ENCODE results near the gene DKKL1. TPM values are rescaled to one million over a fixed set of nuclear protein-coding genes. Genes with fewer than 3 reads are reported as not detected.

DKKL1 gene
- total RNA-seq, 2 donors from 2014 or later = not detected

- peaks cover 0 to under 1% (median 0%) of the 10 kb centered on the region in 3 donors for H3K9me3 ChIP-seq
- H3K27ac ChIP-seq = no peak overlapping the region
- TF ChIP-seq CTCF (IDR thresholded peaks at IDR 0.05) (no peak), POLR2A (IDR thresholded peaks at IDR 0.05) (no peak)
- no peaks in the 10 kb centered on the region for H3K27me3 ChIP-seq
- intact Hi-C loops (cut with DNase I) = no loop called here
- H3K4me3 ChIP-seq = no peak overlapping the region
- WGBS, 2 donors = 81 to 93% methylated on average over 3 to 15 of the region's 16 CpGs
- ATAC-seq (no peak), DNase-seq (no peak)
- H3K36me3 ChIP-seq (replicated peaks in 1 of 2; ENCODE audit: insufficient read depth in 1 of 2, low read depth in 2 of 2) = no peaks in the 10 kb centered on the region
- no peaks in the 10 kb centered on the region for H3K4me1 ChIP-seq
Measured at GRCh38 chr19:49374665-49375434, 11.2 kb downstream of the DKKL1 start.

GRCh38 chr19:49378512-49378911 lies 14.8 kb downstream of the DKKL1 start:
- H3K9me3 ChIP-seq = no peaks in the 10 kb centered on the region
- intact Hi-C loops (cut with DNase I) = no loop called here
- H3K4me3 ChIP-seq = no peak overlapping the region
- DNase-seq = no peak
- no peaks in the 10 kb centered on the region for H3K27me3 ChIP-seq
- H3K4me1 ChIP-seq = no peaks in the 10 kb centered on the region
- H3K36me3 ChIP-seq (replicated peaks in 1 of 2; ENCODE audit: insufficient read depth in 1 of 2, low read depth in 2 of 2) = no peaks in the 10 kb centered on the region
- no peak for TF ChIP-seq POLR2A (IDR thresholded peaks at IDR 0.05)
- TF ChIP-seq CTCF (IDR thresholded peaks at IDR 0.05) = no peak
- 82 to 87% methylated on average over 3 of the region's 3 CpGs for WGBS, 2 donors
- H3K27ac ChIP-seq = no peak overlapping the region
- ATAC-seq = no peak

GRCh38 chr19:49380391-49380790 lies 16.7 kb downstream of the DKKL1 start:
- 95 to 96% methylated on average over 3 of the region's 3 CpGs for WGBS, 2 donors
- no peaks in the 10 kb centered on the region for H3K36me3 ChIP-seq (replicated peaks in 1 of 2; ENCODE audit: insufficient read depth in 1 of 2, low read depth in 2 of 2)
- ATAC-seq (no peak), DNase-seq (no peak)
- H3K4me3 ChIP-seq = no peak overlapping the region
- H3K27ac ChIP-seq = no peak overlapping the region
- H3K9me3 ChIP-seq = no peaks in the 10 kb centered on the region
- no peaks in the 10 kb centered on the region for H3K4me1 ChIP-seq
- TF ChIP-seq CTCF (IDR thresholded peaks at IDR 0.05) = no peak
- no peak for TF ChIP-seq POLR2A (IDR thresholded peaks at IDR 0.05)
- no peaks in the 10 kb centered on the region for H3K27me3 ChIP-seq
- intact Hi-C loops (cut with DNase I) = no loop called here

GRCh38 chr19:49382639-49383038 lies 19.0 kb downstream of the DKKL1 start:
- no peak overlapping the region for H3K27ac ChIP-seq
- H3K36me3 ChIP-seq (replicated peaks in 1 of 2; ENCODE audit: insufficient read depth in 1 of 2, low read depth in 2 of 2) = no peaks in the 10 kb centered on the region
- WGBS, 2 donors = 90 to 93% methylated on average over 5 of the region's 5 CpGs
- no peak for TF ChIP-seq POLR2A (IDR thresholded peaks at IDR 0.05)
- no peak for TF ChIP-seq CTCF (IDR thresholded peaks at IDR 0.05)
- DNase-seq (no peak), ATAC-seq (no peak)
- H3K4me3 ChIP-seq = no peak overlapping the region
- no peaks in the 10 kb centered on the region for H3K27me3 ChIP-seq
- H3K4me1 ChIP-seq = no peaks in the 10 kb centered on the region
- H3K9me3 ChIP-seq = no peaks in the 10 kb centered on the region
- intact Hi-C loops (cut with DNase I) = no loop called here

- no peak for TF ChIP-seq POLR2A (IDR thresholded peaks at IDR 0.05)
- TF ChIP-seq CTCF (IDR thresholded peaks at IDR 0.05) = no peak
- no peaks in the 10 kb centered on the region for H3K27me3 ChIP-seq
- H3K9me3 ChIP-seq = no peaks in the 10 kb centered on the region
- no peak overlapping the region for H3K27ac ChIP-seq
- no peaks in the 10 kb centered on the region for H3K36me3 ChIP-seq (replicated peaks in 1 of 2; ENCODE audit: insufficient read depth in 1 of 2, low read depth in 2 of 2)
- H3K4me3 ChIP-seq = no peak overlapping the region
- no peak for ATAC-seq
- peaks cover 5% of the 10 kb centered on the region for H3K4me1 ChIP-seq
- intact Hi-C loops (cut with DNase I) = no loop called here
- no peak for DNase-seq
- WGBS, 2 donors = 41 to 86% methylated on average over 1 of the region's 1 CpG
Measured at GRCh38 chr19:49383599-49383998, 19.9 kb downstream of the DKKL1 start.
